Suppressor macrophage (primary cell): ENCODE results near the gene CBARP.
"Not testable (repeated sequence)": the region's sequence is repeated elsewhere in the genome, so short reads cannot be mapped to it uniquely, and the experiment has no call there.

ENCODE experiments used
- DNase-seq, 4 experiments: peaks; one replicate each; pipeline ENCODE4 v3.0.0-alpha.2; 2020 to 2022

Gene CBARP

GRCh38 chr19:1252821-1253513, 15.2 kb upstream of the CBARP start:
- peak; percentile 93 to 97 (median 96) for DNase-seq

DNA sequence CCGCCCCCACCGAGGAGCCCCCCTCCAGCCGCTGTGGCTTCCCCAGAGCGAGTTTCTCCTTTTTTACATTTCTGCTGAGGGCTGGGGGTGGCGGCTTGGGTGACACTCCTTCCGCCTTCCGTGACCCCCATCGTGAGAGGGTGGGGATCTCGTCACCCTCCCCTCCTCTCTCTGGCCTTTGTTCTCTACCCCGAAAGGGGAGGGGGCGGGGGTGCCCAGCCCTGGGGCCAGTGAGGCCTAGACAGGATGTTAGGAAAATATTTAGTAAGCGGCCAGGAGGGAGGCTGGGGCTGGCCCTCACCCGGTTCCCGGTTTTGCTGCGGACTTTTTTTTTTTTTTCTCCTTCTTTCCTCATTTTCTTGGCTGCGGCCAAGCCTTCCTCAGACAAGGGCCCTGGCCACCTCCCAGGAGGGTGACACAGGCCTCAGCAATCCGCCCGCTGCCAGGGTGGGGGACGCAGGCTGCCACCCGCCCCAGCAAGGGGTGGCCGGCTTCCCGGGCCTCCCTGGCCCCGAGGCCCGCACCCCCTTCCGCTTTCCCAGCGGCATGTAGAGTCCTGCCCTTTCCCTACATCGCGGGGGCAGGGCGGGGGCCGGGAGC, 14.5 kb upstream of the CBARP start:
- peak; percentile 94 to 97 (median 96) for DNase-seq

GRCh38 chr19:1251330-1252220, 13.8 kb upstream of the CBARP start:
- peak; percentile 93 to 97 (median 96) for DNase-seq

DNA sequence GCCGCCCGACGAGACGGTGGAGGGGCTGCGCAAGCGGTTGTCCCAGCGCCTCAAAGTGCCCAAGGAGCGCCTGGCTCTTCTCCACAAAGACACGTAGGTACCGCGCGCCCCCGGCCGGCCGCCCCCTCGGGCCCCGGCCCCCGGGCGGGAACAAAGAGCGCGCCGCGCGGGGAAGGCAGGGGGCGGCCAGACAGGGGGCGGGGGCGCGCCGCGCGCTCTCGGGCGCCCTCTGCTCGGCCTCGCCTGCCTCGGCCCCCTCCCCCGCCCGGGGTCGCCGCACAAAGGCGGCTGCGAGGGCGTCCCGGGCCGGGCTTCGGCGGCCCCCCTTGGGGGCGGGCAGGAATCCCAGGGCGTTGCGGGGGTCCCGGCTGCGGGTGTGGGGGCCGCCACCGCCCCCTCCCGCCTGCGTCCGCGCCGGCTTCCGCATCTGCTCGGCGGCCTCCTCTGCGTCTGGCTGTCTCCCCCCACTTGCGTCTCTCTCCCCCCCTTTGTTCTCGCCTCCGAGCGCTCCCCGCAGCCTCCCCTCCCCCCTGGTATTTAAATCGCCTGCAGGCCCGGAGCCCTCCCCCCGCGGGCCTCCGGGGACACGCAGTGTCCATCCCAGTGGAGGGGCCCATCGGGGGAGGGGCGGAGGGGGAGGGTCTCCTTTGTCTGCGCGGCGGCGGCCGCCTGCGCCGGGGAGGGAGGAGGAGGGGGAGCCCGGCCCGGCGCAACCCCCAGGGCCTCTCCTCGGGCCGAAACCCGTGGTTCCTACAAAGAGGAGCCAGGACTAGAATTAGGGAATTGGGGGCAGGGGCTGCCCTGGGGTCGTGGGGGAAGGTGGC, 12.8 kb upstream of the CBARP start:
- DNase-seq: peak in 3 of 4 experiments; percentile 56 to 74 (median 72)

DNA sequence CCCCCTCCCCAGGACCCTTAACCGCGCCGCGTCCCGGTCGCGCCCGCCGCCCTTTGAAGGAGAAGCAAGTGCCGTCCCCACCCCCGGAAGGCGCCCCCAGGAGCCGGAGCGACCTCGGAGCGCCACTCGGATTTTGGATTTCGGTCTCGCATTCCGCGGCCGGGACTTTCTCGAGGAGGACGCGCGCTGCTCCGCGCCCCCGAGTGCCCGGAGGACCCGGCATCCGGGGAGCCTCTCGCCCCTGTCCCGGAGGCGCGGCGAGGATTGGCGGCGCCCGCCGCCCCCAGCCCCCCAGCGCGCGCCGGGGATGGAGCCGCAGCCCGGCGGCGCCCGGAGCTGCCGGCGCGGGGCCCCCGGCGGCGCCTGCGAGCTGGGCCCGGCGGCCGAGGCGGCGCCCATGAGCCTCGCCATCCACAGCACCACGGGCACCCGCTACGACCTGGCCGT, 12.2 kb upstream of the CBARP start:
- no peak for DNase-seq

DNA sequence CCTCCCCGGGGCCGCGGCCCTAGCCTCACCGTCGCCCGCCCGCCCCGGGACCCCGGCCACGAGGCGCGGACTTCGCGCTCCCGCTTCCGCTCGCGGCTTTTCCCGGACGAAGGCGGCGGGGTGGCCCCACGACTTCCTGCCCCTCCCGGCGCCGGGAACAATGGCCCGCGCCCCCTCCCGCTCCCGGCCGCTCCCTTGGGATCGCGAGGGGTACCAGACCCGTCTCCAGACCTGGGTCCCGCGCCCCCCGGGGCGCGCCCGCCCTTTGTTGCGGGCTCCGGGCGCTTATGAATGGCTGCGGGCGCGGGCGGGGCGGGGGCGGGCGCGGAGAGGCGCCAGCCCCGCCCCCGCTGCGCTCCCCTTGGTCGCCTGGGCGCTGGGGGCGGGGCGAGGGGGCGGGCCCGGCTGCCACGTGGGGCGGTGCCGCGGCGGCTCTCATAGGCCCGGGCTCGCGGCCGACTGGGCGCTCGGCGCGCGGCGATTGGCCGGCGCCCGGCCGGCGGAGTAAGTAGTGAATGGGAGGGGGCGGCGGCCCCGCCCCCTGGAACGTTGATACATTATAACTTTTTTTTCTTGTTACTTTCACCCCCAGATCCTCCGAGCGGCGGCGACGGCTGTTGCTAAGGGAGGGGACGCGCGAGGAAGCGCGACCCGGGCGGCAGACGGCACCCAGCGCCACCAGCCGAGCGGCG, 11.6 kb upstream of the CBARP start:
- peak; percentile 97 to 100 (median 98) for DNase-seq

GRCh38 chr19:1248786-1249297, 11.0 kb upstream of the CBARP start:
- peak; percentile 88 to 95 (median 92) for DNase-seq

DNA sequence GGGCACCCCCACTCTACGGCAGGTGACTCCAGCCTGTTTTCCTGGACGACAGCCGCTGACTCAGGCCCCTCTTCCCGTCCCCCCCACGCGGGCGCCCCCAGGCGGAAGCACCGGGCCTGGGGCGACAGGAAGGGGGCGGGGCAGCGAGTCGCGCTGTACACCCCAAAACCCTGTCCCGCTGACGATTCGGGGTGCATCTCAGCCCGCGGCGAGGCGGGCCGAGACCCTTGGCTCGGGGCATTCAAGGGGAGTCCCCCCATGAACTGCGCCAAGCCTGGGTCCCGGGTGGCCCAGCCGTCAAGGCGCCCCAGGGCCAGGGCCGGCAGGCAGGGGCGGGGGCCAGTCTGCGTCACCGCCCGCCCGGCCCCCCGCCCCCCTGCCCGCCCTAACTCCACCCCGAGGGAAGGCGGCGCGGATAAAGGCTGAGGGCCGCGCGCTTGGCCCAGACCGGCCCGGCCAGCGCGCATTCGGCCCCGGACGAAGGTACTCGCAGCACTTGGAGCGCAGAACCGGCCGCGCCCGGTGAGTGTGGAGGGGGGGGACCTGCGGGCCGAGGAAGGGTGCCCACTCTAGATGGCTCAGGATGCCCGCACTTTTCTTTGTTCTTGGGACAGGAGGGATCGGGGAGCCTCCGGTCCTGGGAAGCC, 10.5 kb upstream of the CBARP start, which contains the start of gene MIDN:
Gene MIDN, plus strand, starts transcription at position 445 of the 647 bp plus-strand sequence. CDS start 1,714 bp downstream, outside the sequence.
- DNase-seq: peak; percentile 94 to 96 (median 95)

DNA sequence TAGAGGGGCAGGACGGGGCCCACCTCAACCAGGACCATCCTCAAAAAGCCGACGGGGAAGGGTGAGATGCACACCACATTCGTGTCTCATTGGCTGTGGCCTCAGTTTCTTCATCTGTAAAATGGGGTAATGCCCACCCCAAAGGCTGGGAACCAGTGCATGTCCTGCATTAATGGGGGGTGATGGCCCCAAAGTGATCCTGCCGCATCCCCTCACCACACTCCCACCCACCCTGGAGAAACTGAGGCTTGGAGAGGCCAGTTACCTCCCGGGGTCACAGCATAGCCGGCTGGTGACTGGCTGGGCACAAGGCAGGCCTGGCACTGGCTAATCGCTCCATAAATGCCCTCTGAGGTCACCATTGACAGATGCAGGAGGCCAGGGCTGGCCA, 9.9 kb upstream of the CBARP start:
- DNase-seq: no peak

- not testable (repeated sequence) for DNase-seq
These were observed 8.7 kb upstream of the CBARP start for GRCh38 chr19:1246265-1247087.

- DNase-seq: no peak
These were observed 7.9 kb upstream of the CBARP start for GRCh38 chr19:1245494-1246264.

DNA sequence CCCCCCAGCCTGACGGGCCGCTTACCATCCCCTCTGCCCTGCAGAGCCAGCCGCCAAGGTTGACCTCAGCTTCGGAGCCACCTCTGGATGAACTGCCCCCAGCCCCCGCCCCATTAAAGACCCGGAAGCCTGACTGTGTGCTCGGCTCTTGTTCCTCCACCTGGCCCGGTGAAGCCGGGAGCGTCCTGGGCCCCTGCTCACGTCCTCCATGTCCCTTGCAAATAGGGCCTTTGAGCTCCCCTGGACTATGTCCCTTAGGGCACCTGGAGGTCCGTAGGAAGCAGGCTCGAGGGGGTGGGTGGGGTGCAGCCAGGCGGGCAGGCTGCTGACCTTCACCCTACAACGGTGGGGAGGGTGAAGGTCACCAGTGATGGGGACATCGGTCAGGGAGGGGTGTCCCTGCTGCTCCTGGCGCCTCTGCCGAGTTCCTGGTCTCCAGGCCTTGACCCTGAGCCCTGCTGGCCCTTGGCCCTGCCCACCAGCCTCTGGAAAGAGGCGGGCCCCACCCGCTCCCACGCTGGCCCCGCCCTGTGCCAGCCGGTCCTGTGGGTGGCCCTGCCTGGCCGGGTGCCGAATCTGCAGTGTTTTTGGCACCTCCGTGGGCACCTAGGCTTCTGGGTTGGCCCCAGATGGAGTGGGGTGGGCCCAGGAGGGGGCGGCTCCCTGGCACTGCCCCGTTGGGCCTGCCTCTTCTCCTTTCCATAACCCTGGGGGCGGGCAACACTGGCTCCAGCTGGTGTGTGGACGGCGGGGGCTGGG, 7.1 kb upstream of the CBARP start:
- peak; percentile 87 to 93 (median 90) for DNase-seq

- peak; percentile 88 to 93 (median 92) for DNase-seq
These were observed 6.2 kb upstream of the CBARP start for GRCh38 chr19:1243768-1244692.

DNA sequence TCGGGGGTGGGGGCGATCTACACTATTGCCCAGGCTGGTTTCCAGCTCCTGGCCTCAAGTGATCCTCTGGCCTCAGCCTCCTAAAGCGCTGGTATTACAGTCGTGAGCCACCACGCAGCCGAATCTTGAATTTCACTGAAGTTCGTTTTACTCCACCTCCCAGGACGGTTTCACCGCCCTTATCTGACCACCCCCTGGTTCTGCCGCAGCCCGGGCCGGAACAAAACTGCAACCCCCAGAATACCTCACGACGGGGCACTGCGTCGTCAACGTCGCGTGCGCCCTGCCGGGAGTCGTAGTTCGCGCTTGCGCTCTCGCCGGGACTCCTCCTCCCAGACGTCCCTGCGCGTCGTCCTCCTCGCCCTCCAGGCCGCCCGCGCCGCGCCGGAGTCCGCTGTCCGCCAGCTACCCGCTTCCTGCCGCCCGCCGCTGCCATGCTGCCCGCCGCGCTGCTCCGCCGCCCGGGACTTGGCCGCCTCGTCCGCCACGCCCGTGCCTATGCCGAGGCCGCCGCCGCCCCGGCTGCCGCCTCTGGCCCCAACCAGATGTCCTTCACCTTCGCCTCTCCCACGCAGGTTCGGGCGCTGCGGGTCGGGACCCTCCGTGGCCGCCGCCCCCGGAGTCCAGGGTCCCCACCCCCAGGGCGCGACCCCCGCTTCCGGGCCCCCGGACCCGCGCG, 3.8 kb upstream of the CBARP start, which contains the start of gene ATP5F1D:
Gene ATP5F1D, plus strand, starts transcription at position 335 of the 679 bp plus-strand sequence. Its CDS starts 100 bp downstream, at position 435.
- DNase-seq: peak; percentile 97 to 99 (median 98)

GRCh38 chr19:1240925-1241324, 3.1 kb upstream of the CBARP start:
- no peak for DNase-seq
